ENCODE data around the gene RAD1. TPM values are rescaled to one million over a fixed set of nuclear protein-coding genes. Genes with fewer than 3 reads are reported as not detected.
A peak's percentile ranks its signal among the peaks of the same experiment; 100 is the strongest.

Gene RAD1
- total RNA-seq, 1 experiment from 2014 or later: 33.4 TPM

- TF ChIP-seq, protein P1, sequence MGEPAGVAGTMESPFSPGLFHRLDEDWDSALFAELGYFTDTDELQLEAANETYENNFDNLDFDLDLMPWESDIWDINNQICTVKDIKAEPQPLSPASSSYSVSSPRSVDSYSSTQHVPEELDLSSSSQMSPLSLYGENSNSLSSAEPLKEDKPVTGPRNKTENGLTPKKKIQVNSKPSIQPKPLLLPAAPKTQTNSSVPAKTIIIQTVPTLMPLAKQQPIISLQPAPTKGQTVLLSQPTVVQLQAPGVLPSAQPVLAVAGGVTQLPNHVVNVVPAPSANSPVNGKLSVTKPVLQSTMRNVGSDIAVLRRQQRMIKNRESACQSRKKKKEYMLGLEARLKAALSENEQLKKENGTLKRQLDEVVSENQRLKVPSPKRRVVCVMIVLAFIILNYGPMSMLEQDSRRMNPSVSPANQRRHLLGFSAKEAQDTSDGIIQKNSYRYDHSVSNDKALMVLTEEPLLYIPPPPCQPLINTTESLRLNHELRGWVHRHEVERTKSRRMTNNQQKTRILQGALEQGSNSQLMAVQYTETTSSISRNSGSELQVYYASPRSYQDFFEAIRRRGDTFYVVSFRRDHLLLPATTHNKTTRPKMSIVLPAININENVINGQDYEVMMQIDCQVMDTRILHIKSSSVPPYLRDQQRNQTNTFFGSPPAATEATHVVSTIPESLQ (CRISPR knock-in tag; IDR thresholded peaks at IDR 0.05): no peak
- TF ChIP-seq, protein P2, sequence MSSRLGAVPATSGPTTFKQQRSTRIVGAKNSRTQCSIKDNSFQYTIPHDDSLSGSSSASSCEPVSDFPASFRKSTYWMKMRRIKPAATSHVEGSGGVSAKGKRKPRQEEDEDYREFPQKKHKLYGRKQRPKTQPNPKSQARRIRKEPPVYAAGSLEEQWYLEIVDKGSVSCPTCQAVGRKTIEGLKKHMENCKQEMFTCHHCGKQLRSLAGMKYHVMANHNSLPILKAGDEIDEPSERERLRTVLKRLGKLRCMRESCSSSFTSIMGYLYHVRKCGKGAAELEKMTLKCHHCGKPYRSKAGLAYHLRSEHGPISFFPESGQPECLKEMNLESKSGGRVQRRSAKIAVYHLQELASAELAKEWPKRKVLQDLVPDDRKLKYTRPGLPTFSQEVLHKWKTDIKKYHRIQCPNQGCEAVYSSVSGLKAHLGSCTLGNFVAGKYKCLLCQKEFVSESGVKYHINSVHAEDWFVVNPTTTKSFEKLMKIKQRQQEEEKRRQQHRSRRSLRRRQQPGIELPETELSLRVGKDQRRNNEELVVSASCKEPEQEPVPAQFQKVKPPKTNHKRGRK (CRISPR knock-in tag; IDR thresholded peaks at IDR 0.05; ENCODE audit: borderline replicate concordance): no peak
- TF ChIP-seq MXD4 (CRISPR knock-in tag; IDR thresholded peaks at IDR 0.05; ENCODE audit: borderline replicate concordance): no peak
- no peak for TF ChIP-seq ZSCAN18 (CRISPR knock-in tag; IDR thresholded peaks at IDR 0.05)
- peak; percentile 82 for TF ChIP-seq GABPB1 (CRISPR knock-in tag; IDR thresholded peaks at IDR 0.05)
- TF ChIP-seq, protein P3, sequence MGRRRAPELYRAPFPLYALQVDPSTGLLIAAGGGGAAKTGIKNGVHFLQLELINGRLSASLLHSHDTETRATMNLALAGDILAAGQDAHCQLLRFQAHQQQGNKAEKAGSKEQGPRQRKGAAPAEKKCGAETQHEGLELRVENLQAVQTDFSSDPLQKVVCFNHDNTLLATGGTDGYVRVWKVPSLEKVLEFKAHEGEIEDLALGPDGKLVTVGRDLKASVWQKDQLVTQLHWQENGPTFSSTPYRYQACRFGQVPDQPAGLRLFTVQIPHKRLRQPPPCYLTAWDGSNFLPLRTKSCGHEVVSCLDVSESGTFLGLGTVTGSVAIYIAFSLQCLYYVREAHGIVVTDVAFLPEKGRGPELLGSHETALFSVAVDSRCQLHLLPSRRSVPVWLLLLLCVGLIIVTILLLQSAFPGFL (CRISPR knock-in tag; IDR thresholded peaks at IDR 0.05; ENCODE audit: borderline replicate concordance): no peak
- peak; percentile 94 for TF ChIP-seq FOXK1 (CRISPR knock-in tag; IDR thresholded peaks at IDR 0.05)
- TF ChIP-seq TEAD1 (CRISPR knock-in tag; IDR thresholded peaks at IDR 0.05): peak; percentile 81
- TF ChIP-seq, protein P4, sequence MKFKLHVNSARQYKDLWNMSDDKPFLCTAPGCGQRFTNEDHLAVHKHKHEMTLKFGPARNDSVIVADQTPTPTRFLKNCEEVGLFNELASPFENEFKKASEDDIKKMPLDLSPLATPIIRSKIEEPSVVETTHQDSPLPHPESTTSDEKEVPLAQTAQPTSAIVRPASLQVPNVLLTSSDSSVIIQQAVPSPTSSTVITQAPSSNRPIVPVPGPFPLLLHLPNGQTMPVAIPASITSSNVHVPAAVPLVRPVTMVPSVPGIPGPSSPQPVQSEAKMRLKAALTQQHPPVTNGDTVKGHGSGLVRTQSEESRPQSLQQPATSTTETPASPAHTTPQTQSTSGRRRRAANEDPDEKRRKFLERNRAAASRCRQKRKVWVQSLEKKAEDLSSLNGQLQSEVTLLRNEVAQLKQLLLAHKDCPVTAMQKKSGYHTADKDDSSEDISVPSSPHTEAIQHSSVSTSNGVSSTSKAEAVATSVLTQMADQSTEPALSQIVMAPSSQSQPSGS (CRISPR knock-in tag; IDR thresholded peaks at IDR 0.05; ENCODE audit: borderline replicate concordance, low read depth): no peak
- TF ChIP-seq ZNF121 (CRISPR knock-in tag; IDR thresholded peaks at IDR 0.05): no peak
- TF ChIP-seq, protein P5, sequence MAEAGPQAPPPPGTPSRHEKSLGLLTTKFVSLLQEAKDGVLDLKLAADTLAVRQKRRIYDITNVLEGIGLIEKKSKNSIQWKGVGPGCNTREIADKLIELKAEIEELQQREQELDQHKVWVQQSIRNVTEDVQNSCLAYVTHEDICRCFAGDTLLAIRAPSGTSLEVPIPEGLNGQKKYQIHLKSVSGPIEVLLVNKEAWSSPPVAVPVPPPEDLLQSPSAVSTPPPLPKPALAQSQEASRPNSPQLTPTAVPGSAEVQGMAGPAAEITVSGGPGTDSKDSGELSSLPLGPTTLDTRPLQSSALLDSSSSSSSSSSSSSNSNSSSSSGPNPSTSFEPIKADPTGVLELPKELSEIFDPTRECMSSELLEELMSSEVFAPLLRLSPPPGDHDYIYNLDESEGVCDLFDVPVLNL (CRISPR knock-in tag; IDR thresholded peaks at IDR 0.05; ENCODE audit: borderline replicate concordance, low read depth): peak; percentile 70; the same call in 1 of the 2 replicates
- no peak for TF ChIP-seq ELF4 (CRISPR knock-in tag; IDR thresholded peaks at IDR 0.05; ENCODE audit: low read depth)
- TF ChIP-seq CTCF (IDR thresholded peaks at IDR 0.05): no peak
- TF ChIP-seq CBFB (CRISPR knock-in tag; IDR thresholded peaks at IDR 0.05; ENCODE audit: low read depth): no peak
- no peak for TF ChIP-seq CREB1 (CRISPR knock-in tag; IDR thresholded peaks at IDR 0.05)
- TF ChIP-seq EMX1 (CRISPR knock-in tag; IDR thresholded peaks at IDR 0.05): no peak
- no peak; the same call in 1 of the 2 replicates for TF ChIP-seq SMAD3 (CRISPR knock-in tag; IDR thresholded peaks at IDR 0.05; ENCODE audit: borderline replicate concordance)
- peak; percentile 86 for TF ChIP-seq FOXP1 (CRISPR knock-in tag; IDR thresholded peaks at IDR 0.05; ENCODE audit: borderline replicate concordance)
- peak; percentile 87 for TF ChIP-seq SP1 (CRISPR knock-in tag; conservative IDR thresholded peaks at IDR 0.05)
- no peak for TF ChIP-seq ZNF138 (CRISPR knock-in tag; conservative IDR thresholded peaks at IDR 0.05)
- TF ChIP-seq SOX15 (CRISPR knock-in tag; IDR thresholded peaks at IDR 0.05): no peak
- TF ChIP-seq NFE2L1 (CRISPR knock-in tag; IDR thresholded peaks at IDR 0.05): peak; percentile 58; the same call in 1 of the 2 replicates
- TF ChIP-seq MLX (CRISPR knock-in tag; IDR thresholded peaks at IDR 0.05): 0 out of 2 replicates have a peak, but pooled peaks have one; percentile 24
- TF ChIP-seq, protein P6, sequence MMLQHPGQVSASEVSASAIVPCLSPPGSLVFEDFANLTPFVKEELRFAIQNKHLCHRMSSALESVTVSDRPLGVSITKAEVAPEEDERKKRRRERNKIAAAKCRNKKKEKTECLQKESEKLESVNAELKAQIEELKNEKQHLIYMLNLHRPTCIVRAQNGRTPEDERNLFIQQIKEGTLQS (CRISPR knock-in tag; conservative IDR thresholded peaks at IDR 0.05): no peak
- TF ChIP-seq USF2 (CRISPR knock-in tag; IDR thresholded peaks at IDR 0.05): no peak
- TF ChIP-seq NR2C2 (CRISPR knock-in tag; IDR thresholded peaks at IDR 0.05): no peak
Measured at GRCh38 chr5:34915139-34915855, at the start of gene RAD1, which contains the start of gene BRIX1 (continued).
